ENCODE measurements around the gene ACYP1. TPM values are rescaled to one million over a fixed set of nuclear protein-coding genes. Genes with fewer than 3 reads are reported as not detected.

ACYP1 gene
- total RNA-seq, 2 donors from 2014 or later, result 13.4 to 28.5 TPM

DNA sequence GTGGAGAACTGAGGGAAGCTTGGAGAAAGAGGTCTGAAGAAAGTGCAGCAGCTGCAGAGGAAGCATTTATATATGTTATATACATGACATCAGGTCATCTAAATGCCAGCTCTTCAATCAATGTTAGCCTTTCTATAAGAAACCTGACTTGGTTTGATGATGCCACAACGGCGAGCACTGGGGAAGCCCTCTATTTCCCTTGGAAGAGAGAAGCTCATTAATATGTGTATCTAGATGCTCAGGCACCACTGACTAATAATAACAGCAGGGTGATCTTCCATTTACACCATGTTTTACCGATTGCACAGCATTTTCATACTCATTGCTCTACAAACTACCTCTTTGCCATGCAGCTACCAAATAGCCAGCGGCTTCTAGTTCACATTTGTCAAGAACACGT is 811 bp downstream of the ACYP1 start:
- no peaks in the 10 kb centered on the region for H3K27me3 ChIP-seq
- no peaks in the 10 kb centered on the region for H3K36me3 ChIP-seq
- intact Hi-C loops (cut with DNase I), result no loop called here
- peak overlapping the region in 1 of 2 donors; percentile 97 for H3K9ac ChIP-seq (ENCODE audit: low read depth in 2 of 2, low read length in 2 of 2)
- H3K4me1 ChIP-seq, result no peaks in the 10 kb centered on the region
- TF ChIP-seq, protein P1, sequence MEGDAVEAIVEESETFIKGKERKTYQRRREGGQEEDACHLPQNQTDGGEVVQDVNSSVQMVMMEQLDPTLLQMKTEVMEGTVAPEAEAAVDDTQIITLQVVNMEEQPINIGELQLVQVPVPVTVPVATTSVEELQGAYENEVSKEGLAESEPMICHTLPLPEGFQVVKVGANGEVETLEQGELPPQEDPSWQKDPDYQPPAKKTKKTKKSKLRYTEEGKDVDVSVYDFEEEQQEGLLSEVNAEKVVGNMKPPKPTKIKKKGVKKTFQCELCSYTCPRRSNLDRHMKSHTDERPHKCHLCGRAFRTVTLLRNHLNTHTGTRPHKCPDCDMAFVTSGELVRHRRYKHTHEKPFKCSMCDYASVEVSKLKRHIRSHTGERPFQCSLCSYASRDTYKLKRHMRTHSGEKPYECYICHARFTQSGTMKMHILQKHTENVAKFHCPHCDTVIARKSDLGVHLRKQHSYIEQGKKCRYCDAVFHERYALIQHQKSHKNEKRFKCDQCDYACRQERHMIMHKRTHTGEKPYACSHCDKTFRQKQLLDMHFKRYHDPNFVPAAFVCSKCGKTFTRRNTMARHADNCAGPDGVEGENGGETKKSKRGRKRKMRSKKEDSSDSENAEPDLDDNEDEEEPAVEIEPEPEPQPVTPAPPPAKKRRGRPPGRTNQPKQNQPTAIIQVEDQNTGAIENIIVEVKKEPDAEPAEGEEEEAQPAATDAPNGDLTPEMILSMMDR (IDR thresholded peaks at IDR 0.05), result no peak
- no peak overlapping the region for H3K27ac ChIP-seq
- H3K4me3 ChIP-seq, result peak overlapping the region; percentile 86
- H3K9me3 ChIP-seq, result no peaks in the 10 kb centered on the region
- no peak for DNase-seq

DNA sequence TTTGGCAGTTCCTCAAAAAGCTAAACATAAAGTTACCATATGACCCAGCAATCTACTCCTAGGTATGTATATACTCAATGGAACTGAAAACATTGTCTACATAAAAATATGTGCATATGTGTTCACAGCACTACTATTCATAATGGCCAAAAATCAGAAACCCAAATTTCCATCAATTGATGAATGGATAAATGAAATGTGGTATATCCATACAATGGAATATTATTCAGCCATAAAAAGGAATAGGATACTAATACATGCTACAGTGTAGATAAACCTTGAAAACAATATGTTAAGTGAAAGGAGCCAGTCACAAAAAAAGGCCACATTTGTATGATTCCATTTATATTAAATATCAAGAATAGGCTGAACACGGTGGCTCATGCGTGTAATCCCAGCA is 3.4 kb downstream of the ACYP1 start:
- no peaks in the 10 kb centered on the region for H3K9me3 ChIP-seq
- intact Hi-C loops (cut with DNase I), result no loop called here

DNA sequence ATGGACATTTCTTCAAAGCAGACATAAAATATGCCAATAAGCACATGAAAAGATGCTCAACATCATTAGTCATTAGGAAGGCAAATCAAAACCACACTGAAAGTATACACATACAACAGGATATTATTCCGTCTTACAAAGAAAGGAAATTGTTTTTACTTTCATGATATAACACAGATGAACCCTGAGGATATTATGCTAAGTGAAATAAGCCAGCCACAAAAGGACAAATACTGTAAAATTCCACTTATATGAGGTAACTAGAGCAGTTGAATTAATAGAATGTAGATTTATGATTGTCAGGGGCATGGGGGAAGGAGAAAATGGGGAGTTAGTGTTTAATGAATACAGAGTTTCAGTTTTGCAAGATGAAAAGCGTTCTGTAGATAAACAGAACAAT is 4.2 kb downstream of the ACYP1 start:
- no peak for DNase-seq
- Histone ChIP-seq H3K9me3 (no peaks in the 10 kb centered on the region), H3K4me3 (no peak overlapping the region), H3K27ac (no peak overlapping the region), H3K36me3 (no peaks in the 10 kb centered on the region), H3K27me3 (no peaks in the 10 kb centered on the region), H3K9ac (ENCODE audit: low read depth in 2 of 2, low read length in 2 of 2) (no peak overlapping the region), H3K4me1 (no peaks in the 10 kb centered on the region)
- intact Hi-C loops (cut with DNase I), result no loop called here
- TF ChIP-seq, protein P1 (IDR thresholded peaks at IDR 0.05), result no peak

More for the DNA sequence above, 3.4 kb downstream of the ACYP1 start:
- H3K27ac ChIP-seq, result no peak overlapping the region
- no peaks in the 10 kb centered on the region for H3K36me3 ChIP-seq
- no peak for DNase-seq
- H3K27me3 ChIP-seq, result no peaks in the 10 kb centered on the region
- no peak overlapping the region for H3K4me3 ChIP-seq
- TF ChIP-seq, protein P1 (IDR thresholded peaks at IDR 0.05), result no peak
- H3K4me1 ChIP-seq, result no peaks in the 10 kb centered on the region
- H3K9ac ChIP-seq (ENCODE audit: low read depth in 2 of 2, low read length in 2 of 2), result no peak overlapping the region

DNA sequence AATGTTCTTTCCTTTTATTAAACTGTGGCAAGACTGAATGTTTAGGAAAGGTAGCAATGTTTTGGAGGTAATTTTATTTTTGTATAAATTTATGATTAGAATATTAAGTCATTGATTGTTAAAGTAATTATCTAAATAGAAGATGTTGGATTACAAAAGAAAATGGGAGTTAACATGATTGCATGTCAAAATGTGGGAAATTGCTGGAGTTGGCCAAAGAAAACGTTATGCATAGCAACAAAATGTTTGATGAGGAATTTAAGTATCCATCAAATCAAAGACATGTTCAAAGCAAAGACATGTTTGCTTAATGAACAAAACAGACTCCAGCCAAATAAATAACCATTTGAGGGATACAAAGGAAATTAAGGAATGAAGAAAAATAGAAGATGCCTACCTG is 9.4 kb downstream of the ACYP1 start:
- no peaks in the 10 kb centered on the region for H3K9me3 ChIP-seq
- no peaks in the 10 kb centered on the region for H3K27me3 ChIP-seq
- H3K27ac ChIP-seq, result no peak overlapping the region
- H3K9ac ChIP-seq (ENCODE audit: low read depth in 2 of 2, low read length in 2 of 2), result no peak overlapping the region
- no peak for DNase-seq
- intact Hi-C loops (cut with DNase I), result no loop called here
- no peak overlapping the region for H3K4me3 ChIP-seq
- no peaks in the 10 kb centered on the region for H3K36me3 ChIP-seq
- H3K4me1 ChIP-seq, result no peaks in the 10 kb centered on the region
- TF ChIP-seq, protein P1 (IDR thresholded peaks at IDR 0.05), result no peak

DNA sequence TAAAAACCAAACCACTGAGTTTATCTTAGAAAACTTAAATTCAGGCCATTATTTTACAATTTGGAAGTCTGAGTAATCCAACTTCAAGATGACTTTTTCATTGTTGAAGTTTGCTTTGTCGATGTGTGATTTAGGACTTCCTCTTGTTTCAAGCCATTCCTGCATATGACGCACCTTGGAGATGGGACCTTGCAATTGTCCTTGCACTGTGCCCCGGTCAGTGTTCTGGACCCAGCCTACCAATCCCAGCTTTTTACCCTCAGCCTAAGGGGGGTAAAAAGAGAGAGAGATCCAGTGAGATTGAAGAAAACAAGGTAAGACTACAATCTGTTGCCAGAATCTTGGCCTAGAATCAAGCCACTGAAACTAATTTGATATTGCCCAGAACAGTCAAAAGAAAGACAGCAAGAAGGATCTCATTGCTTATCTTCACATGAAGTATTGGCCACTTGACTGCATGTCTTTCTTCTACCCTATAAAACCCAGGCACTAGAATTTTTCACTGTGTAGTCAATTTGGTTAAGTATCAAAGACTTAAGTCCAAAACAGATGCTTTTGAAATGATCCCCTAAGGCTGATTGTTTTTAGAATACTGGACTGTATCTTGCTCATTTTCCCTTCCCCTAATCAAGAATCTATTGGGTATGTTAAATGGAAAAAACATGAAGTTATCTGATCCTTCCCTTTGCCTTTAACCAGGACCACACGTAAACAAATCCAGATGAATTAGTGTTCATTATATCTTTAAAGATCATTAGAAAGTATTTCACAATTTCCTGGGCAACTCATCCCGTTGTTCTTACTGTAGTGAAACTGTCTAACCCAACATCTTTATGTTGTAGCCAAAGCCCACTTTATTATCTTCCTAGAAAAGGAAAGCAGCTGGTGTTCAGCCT is 10.2 kb downstream of the ACYP1 start:
- no peaks in the 10 kb centered on the region for H3K4me1 ChIP-seq
- TF ChIP-seq, protein P1 (IDR thresholded peaks at IDR 0.05), result no peak
- H3K4me3 ChIP-seq, result no peak overlapping the region
- H3K9ac ChIP-seq (ENCODE audit: low read depth in 2 of 2, low read length in 2 of 2), result no peak overlapping the region
- no peak overlapping the region for H3K27ac ChIP-seq
- no peaks in the 10 kb centered on the region for H3K9me3 ChIP-seq
- intact Hi-C loops (cut with DNase I), result no loop called here
- no peaks in the 10 kb centered on the region for H3K36me3 ChIP-seq
- DNase-seq, result no peak
- H3K27me3 ChIP-seq, result no peaks in the 10 kb centered on the region
